PC-3 (cell line): Measurements from ENCODE around the gene MAD1L1. TPM values are rescaled to one million over a fixed set of nuclear protein-coding genes. Genes with fewer than 3 reads are reported as not detected.

Source experiments
- ATAC-seq: fragments of 200-7000 bp; cut with Tn5 transposase; 2 replicates; pipeline ENCODE4 v1.9.1; 2020; ENCODE audit warnings: mild to moderate bottlenecking, moderate library complexity
- BruUV-seq: library from RNA; stranded (reverse); fragments of 400-500 nt; replicated peaks from 2 replicates; lab custom pipeline; 2021; lab: Mats Ljungman, UMichigan
- CTCF ChIA-PET: fragments of 300-600 bp; sonication (Branson Sonifier 250); formaldehyde crosslinking; loops from one replicate; lab custom pipeline; 2022; ENCODE audit warnings: antibody characterized with exemption; lab: Charles Lee
- POLR2A ChIA-PET: fragments of 300-600 bp; sonication (Branson Sonifier 250); formaldehyde crosslinking; loops from one replicate; lab custom pipeline; 2022; ENCODE audit warnings: antibody characterized with exemption; ENCODE audit not compliant: unreplicated experiment; lab: Charles Lee
- DNase-seq: peaks from one replicate; pipeline ENCODE4 v3.0.0-alpha.2; 2015
- H2AFZ ChIP-seq: fragments of 300-600 bp; sonication (generic); 2 replicates; pipeline ENCODE4 v1.6.0; 2016; ENCODE audit warnings: antibody characterized with exemption, low read length
- H3F3A ChIP-seq: fragments of 300-600 bp; sonication (generic); one replicate; pipeline ENCODE4 v1.6.0; 2017; ENCODE audit warnings: antibody characterized with exemption, low read length, control low read depth, mild to moderate bottlenecking; ENCODE audit not compliant: unreplicated experiment
- H3K27ac ChIP-seq: fragments of 300-600 bp; sonication (generic); 2 replicates; pipeline ENCODE4 v1.5.1; 2016; ENCODE audit warnings: mild to moderate bottlenecking, low read length
- H3K27me3 ChIP-seq: fragments of 300-600 bp; sonication (generic); 2 replicates; pipeline ENCODE4 v1.6.1; 2016; ENCODE audit warnings: low read length, mixed read lengths
- H3K36me3 ChIP-seq: fragments of 300-600 bp; sonication (generic); 2 replicates; pipeline ENCODE4 v1.6.1; 2016; ENCODE audit warnings: low read depth, mixed run types, low read length, mixed read lengths
- H3K4me1 ChIP-seq: fragments of 300-600 bp; sonication (generic); 2 replicates; pipeline ENCODE4 v1.5.1; 2016; ENCODE audit warnings: low read length; ENCODE audit not compliant: insufficient read depth
- H3K4me2 ChIP-seq: fragments of 300-600 bp; sonication (generic); 2 replicates; pipeline ENCODE4 v1.6.0; 2016; ENCODE audit warnings: low read length
- H3K4me3 ChIP-seq: fragments of 300-600 bp; sonication (generic); 2 replicates; pipeline ENCODE4 v1.5.1; 2016; ENCODE audit warnings: mild to moderate bottlenecking, low read length, mixed read lengths
- H3K79me2 ChIP-seq: fragments of 300-600 bp; sonication (generic); 2 replicates; pipeline ENCODE4 v1.6.1; 2017; ENCODE audit warnings: low read length, mixed read lengths
- H3K9ac ChIP-seq: fragments of 300-600 bp; sonication (generic); 2 replicates; pipeline ENCODE4 v1.6.0; 2016; ENCODE audit warnings: mild to moderate bottlenecking, low read length
- H3K9me2 ChIP-seq: fragments of 300-600 bp; sonication (generic); replicated peaks from 2 replicates; pipeline ENCODE4 v1.6.1; 2016; ENCODE audit warnings: mixed run types, low read length, mixed read lengths
- H3K9me3 ChIP-seq: fragments of 300-600 bp; sonication (generic); 2 replicates; pipeline ENCODE4 v1.6.1; 2016; ENCODE audit warnings: low read length, mixed read lengths
- H4K20me1 ChIP-seq: fragments of 300-600 bp; sonication (generic); 2 replicates; pipeline ENCODE4 v1.6.1; 2016; ENCODE audit warnings: low read length, mixed read lengths
- CTCF ChIP-seq: fragments of 300-600 bp; sonication (generic); conservative IDR thresholded peaks from 2 replicates; pipeline ENCODE4 v1.5.1; 2017; ENCODE audit warnings: antibody characterized with exemption, low read depth, mild to moderate bottlenecking, low read length
- EZH2 ChIP-seq: fragments of 300-600 bp; sonication (generic); IDR thresholded peaks from one replicate; pipeline ENCODE4 v1.6.1; 2017; ENCODE audit warnings: antibody characterized with exemption, mild to moderate bottlenecking, low read length; ENCODE audit not compliant: unreplicated experiment
- EZH2phosphoT487 ChIP-seq: fragments of 300-600 bp; sonication (generic); IDR thresholded peaks from 2 replicates; pipeline ENCODE4 v1.6.1; 2018; ENCODE audit warnings: mild to moderate bottlenecking, antibody characterized with exemption, low read length, borderline replicate concordance
- intact Hi-C: fragments of 100-400 bp; cut with micrococcal nuclease; formaldehyde crosslinking; loops from 2 replicates; pipeline ENCODE4 v1.9.0; 2023
- total RNA-seq: library from RNA; depleted of rRNA; stranded (reverse); fragments of >200 nt; gene quantifications from 2 replicates; pipeline ENCODE4 v1.2.3, GENCODE V29; 2014

MAD1L1 gene
- total RNA-seq, 1 experiment from 2014 or later, result 88.4 TPM

- DNase-seq (no peak), ATAC-seq (no peak)
- Histone ChIP-seq H3K36me3 (no peaks in the 10 kb centered on the region), H3F3A (no peaks in the 10 kb centered on the region), H3K9me2 (no peaks in the 10 kb centered on the region), H3K79me2 (no peaks in the 10 kb centered on the region), H3K4me2 (no peak overlapping the region), H3K4me3 (no peak overlapping the region), H3K4me1 (no peaks in the 10 kb centered on the region), H2AFZ (no peak overlapping the region), H3K9me3 (no peaks in the 10 kb centered on the region), H3K9ac (no peak overlapping the region), H3K27me3 (no peaks in the 10 kb centered on the region), H3K27ac (no peak overlapping the region), H4K20me1 (no peaks in the 10 kb centered on the region)
- BruUV-seq, result no TSS peak
- TF ChIP-seq EZH2 (no peak), EZH2phosphoT487 (no peak), CTCF (no peak)
- POLR2A ChIA-PET, result no interaction called here
- intact Hi-C loops, result no loop called here
- CTCF ChIA-PET, result no interaction called here
These were observed 282.1 kb downstream of the MAD1L1 start for GRCh38 chr7:1950452-1951158.

- H3K4me1 ChIP-seq, result no peaks in the 10 kb centered on the region
- H3K4me2 ChIP-seq, result no peak overlapping the region
- H3K4me3 ChIP-seq, result no peak overlapping the region
- no peak overlapping the region for H3K9ac ChIP-seq
- H2AFZ ChIP-seq, result no peak overlapping the region
- no peak for ATAC-seq
- no peaks in the 10 kb centered on the region for H3K9me2 ChIP-seq
- intact Hi-C loops, result no loop called here
- ChIA-PET CTCF (no interaction called here), POLR2A (no interaction called here)
- no TSS peak for BruUV-seq
- no peaks in the 10 kb centered on the region for H4K20me1 ChIP-seq
- H3K27me3 ChIP-seq, result no peaks in the 10 kb centered on the region
- H3K27ac ChIP-seq, result no peak overlapping the region
- no peaks in the 10 kb centered on the region for H3F3A ChIP-seq
- no peak for TF ChIP-seq CTCF
- no peak for TF ChIP-seq EZH2phosphoT487
- no peak for TF ChIP-seq EZH2
- no peaks in the 10 kb centered on the region for H3K9me3 ChIP-seq
- no peak for DNase-seq
- H3K36me3 ChIP-seq, result no peaks in the 10 kb centered on the region
- no peaks in the 10 kb centered on the region for H3K79me2 ChIP-seq
These were observed 282.7 kb downstream of the MAD1L1 start for GRCh38 chr7:1950066-1950451.

GRCh38 chr7:1949681-1950055 is 283.1 kb downstream of the MAD1L1 start:
- Histone ChIP-seq H3K4me3 (no peak overlapping the region), H4K20me1 (no peaks in the 10 kb centered on the region)
- ATAC-seq, result no peak

More at GRCh38 chr7:1949681-1950055, 283.1 kb downstream of the MAD1L1 start:
- no peaks in the 10 kb centered on the region for H3F3A ChIP-seq
- no peaks in the 10 kb centered on the region for H3K4me1 ChIP-seq
- no peak overlapping the region for H3K9ac ChIP-seq
- H3K27me3 ChIP-seq, result no peaks in the 10 kb centered on the region
- no peak for DNase-seq
- no peak overlapping the region for H3K4me2 ChIP-seq
- H3K36me3 ChIP-seq, result no peaks in the 10 kb centered on the region
- ChIA-PET POLR2A (no interaction called here), CTCF (no interaction called here)
- no peak overlapping the region for H3K27ac ChIP-seq
- TF ChIP-seq EZH2phosphoT487, result no peak
- no peaks in the 10 kb centered on the region for H3K79me2 ChIP-seq
- BruUV-seq, result no TSS peak
- H2AFZ ChIP-seq, result no peak overlapping the region
- H3K9me3 ChIP-seq, result no peaks in the 10 kb centered on the region
- H3K9me2 ChIP-seq, result no peaks in the 10 kb centered on the region
- intact Hi-C loops, result no loop called here
